ENCODE data around the gene CELSR1. TPM values are rescaled to one million over a fixed set of nuclear protein-coding genes. Genes with fewer than 3 reads are reported as not detected.
"Not testable (repeated sequence)": the region's sequence is repeated elsewhere in the genome, so short reads cannot be mapped to it uniquely, and the experiment has no call there.

Gene CELSR1
- total and polyA plus RNA-seq, 5 experiments from 2014 or later: 0.19 to 1.2 (median 0.66) TPM

DNA sequence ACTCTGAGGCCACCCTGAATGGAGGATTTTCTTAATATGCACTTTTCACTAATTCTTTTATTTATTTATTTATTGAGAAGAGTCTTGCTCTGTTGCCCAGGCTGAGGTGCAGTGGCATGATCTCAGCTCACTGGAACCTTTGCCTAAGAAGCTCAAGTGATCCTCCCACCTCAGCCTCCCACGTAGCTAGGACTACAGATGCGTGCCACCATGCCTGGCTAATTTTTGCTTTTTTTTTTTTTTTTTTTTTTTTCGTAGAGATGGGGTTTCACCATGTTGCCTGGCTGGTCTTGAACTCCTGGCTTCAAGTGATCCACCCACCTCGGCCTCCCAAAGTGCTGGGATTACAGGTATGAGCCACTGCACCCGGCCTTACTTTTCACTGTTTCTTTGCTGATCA lies 140.4 kb downstream of the CELSR1 start:
- H3K27me3 Mint-ChIP-seq, POLR2A ChIA-PET, H3K9me3 Mint-ChIP-seq, H3K4me3 Mint-ChIP-seq, H3K27ac Mint-ChIP-seq, ATAC-seq, H3K36me3 Mint-ChIP-seq, DNase-seq: not testable (repeated sequence)
- peaks cover 4 to 14% (median 10%) of the 10 kb centered on the region in 4 donors for H3K4me1 Mint-ChIP-seq

DNA sequence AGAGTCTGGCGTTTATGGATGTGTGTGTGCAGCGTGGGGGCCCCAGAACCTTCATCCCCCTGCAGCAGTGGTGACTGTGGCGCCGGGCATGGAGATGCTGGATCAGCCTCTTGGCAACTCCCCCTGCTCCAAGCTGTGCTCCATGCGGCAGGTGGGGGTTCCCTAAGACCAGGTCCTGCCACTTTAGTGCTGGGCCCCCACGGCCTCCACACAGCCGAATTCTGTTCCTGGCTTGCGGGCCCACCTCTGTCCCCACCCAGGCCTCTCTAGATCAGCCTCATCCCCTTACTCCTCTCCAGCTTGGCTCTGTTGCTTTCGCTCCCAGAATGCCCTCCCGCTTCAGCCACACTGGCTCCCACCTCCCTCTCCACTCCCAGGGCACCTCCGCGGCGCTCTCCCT lies 142.3 kb downstream of the CELSR1 start:
- no peaks in the 10 kb centered on the region for H3K36me3 Mint-ChIP-seq
- no peaks in the 10 kb centered on the region for H3K9me3 Mint-ChIP-seq
- ATAC-seq (no peak), DNase-seq (no peak)
- POLR2A ChIA-PET: no interaction called here
- H3K4me1 Mint-ChIP-seq: peaks cover 4 to 14% (median 10%) of the 10 kb centered on the region in 4 donors
- H3K27ac Mint-ChIP-seq: no peak overlapping the region
- peaks cover 0 to 4% (median 0%) of the 10 kb centered on the region in 5 donors for H3K27me3 Mint-ChIP-seq
- no peak overlapping the region for H3K4me3 Mint-ChIP-seq

DNA sequence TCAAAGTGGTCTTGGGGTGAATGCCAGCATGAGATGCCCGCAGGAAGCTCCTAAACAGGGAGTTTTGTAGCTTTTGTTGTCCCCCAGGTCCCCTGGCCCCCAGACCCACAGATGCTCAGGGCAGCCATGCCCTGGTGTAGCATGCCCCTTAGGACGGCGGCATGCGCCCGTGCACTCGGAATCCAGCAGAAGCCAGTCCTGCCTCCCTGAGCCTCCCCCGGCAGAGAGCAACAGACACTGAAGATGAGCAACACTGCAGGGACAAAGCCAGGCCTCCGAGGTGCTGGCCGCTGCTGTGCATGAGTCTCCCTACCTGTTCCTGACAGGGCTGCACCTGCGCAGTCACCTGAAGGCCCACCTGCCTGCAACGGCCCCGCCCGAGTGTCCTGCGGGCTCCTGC lies 142.8 kb downstream of the CELSR1 start:
- ATAC-seq: no peak

DNA sequence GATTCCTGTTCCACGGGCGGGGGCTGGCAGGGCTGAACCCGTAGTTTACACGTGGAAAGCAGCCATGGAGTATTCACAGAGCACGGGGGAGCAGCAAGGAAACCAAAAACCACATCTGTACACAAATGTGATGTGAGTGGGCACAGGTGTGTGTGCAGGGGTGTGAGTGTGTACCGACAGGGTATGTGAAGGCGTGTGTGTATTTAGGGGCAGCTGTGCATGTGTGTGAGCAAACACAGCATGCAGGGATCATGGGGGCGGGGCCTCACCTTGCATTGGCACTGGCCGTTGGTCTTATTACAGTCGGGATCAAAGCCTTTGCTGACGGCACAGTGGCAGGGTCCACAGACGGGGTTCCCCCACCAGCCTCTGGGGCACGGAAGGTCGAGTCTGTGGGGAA lies 143.5 kb downstream of the CELSR1 start:
- ATAC-seq (peak in 1 of 2 donors; percentile 73), DNase-seq (peak in 2 of 10 donors; percentile 12 to 21)
- H3K27ac Mint-ChIP-seq: peak overlapping the region in 1 of 10 donors; percentile 25
- H3K4me1 Mint-ChIP-seq: peaks cover 4 to 8% (median 6%) of the 10 kb centered on the region in 4 donors
- H3K4me3 Mint-ChIP-seq: peak overlapping the region in 8 of 10 donors; percentile 2 to 55 (median 23)
- peaks cover 0 to 4% (median 0%) of the 10 kb centered on the region in 5 donors for H3K27me3 Mint-ChIP-seq
- no peaks in the 10 kb centered on the region for H3K9me3 Mint-ChIP-seq
- H3K36me3 Mint-ChIP-seq: no peaks in the 10 kb centered on the region
- POLR2A ChIA-PET: no interaction called here

More for the DNA sequence above, 142.8 kb downstream of the CELSR1 start:
- peaks cover 4 to 14% (median 10%) of the 10 kb centered on the region in 4 donors for H3K4me1 Mint-ChIP-seq
- POLR2A ChIA-PET: no interaction called here
- H3K4me3 Mint-ChIP-seq: no peak overlapping the region
- H3K36me3 Mint-ChIP-seq: no peaks in the 10 kb centered on the region
- DNase-seq: no peak
- H3K27ac Mint-ChIP-seq: no peak overlapping the region
- H3K9me3 Mint-ChIP-seq: no peaks in the 10 kb centered on the region
- peaks cover 0 to 4% (median 0%) of the 10 kb centered on the region in 5 donors for H3K27me3 Mint-ChIP-seq

DNA sequence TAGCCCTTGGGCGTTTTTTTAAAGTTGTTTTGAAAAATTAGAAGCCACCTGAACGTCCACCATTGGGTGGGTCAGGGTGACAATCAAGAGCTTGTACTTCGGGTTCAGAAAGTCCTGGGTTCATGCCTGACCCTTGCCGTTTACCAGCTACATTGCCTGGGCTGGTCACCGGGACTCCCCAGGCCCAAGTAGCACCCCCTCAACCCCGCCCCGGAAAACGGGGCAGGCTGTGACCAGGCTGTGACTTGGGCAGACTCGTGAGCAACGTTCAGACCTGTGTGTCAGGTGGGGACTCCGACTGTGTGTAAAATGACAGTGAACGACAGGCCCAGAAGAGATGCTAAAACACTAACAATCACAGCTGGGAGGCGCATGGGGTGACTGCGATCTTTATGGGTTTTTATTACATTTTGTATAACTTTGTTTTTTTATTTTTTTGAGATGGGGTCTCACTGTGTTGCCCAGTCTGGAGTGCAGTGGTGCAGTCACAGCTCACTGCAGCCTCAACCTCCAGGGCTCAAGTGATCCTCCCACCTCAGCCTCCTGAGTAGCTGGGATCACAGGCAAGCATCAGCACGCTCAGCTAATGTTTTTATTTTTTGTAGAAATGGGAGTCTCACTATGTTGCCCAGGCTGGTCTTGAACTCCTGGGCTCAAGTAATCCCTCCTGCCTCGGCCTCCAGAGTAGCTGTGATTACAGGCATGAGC lies 145.1 kb downstream of the CELSR1 start:
- DNase-seq: peak in 1 of 10 donors; percentile 57
- H3K4me3 Mint-ChIP-seq: no peak overlapping the region
- H3K36me3 Mint-ChIP-seq: no peaks in the 10 kb centered on the region
- POLR2A ChIA-PET: no interaction called here
- H3K4me1 Mint-ChIP-seq: peaks cover 4 to 8% (median 6%) of the 10 kb centered on the region in 4 donors
- no peaks in the 10 kb centered on the region for H3K9me3 Mint-ChIP-seq
- no peak for ATAC-seq
- H3K27me3 Mint-ChIP-seq: peaks cover 0 to 4% (median 0%) of the 10 kb centered on the region in 5 donors
- H3K27ac Mint-ChIP-seq: no peak overlapping the region

DNA sequence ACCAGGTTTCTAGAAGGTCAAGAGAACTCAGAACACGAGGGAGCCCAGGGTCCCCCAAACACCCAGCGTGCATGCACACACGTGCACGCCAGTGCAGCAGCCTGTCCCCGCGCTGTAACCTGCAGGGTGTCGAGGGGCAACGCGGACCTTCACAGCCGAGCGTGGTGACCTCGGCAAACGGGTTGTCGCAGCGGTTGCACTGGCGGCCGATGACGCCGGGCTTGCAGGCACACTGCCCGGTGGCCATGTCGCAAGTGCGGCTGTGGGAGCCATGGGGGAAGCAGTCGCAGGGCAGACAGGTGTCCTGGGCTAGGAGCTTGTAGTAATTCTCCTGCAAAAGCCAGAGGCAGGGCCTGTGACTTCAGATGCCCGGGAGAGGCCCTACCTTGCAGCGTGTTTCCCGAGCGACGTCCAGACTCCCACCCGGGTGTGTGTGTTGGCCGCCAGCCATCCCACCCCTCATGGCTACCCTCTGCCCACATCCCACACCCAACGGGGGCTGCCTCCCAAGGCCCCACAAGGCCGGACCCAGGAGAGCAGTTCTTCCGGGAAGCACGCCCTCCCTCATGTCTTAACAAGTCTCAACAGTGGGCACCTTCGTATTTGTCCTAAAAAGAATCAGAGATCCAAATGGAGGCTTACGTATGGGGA lies 145.8 kb downstream of the CELSR1 start:
- no peaks in the 10 kb centered on the region for H3K9me3 Mint-ChIP-seq
- DNase-seq (peak in 1 of 10 donors; percentile 53), ATAC-seq (no peak)
- peaks cover 4 to 8% (median 6%) of the 10 kb centered on the region in 4 donors for H3K4me1 Mint-ChIP-seq
- H3K27ac Mint-ChIP-seq: no peak overlapping the region
- H3K27me3 Mint-ChIP-seq: peaks cover 0 to 4% (median 0%) of the 10 kb centered on the region in 5 donors
- H3K4me3 Mint-ChIP-seq: no peak overlapping the region
- POLR2A ChIA-PET: no interaction called here
- no peaks in the 10 kb centered on the region for H3K36me3 Mint-ChIP-seq

DNA sequence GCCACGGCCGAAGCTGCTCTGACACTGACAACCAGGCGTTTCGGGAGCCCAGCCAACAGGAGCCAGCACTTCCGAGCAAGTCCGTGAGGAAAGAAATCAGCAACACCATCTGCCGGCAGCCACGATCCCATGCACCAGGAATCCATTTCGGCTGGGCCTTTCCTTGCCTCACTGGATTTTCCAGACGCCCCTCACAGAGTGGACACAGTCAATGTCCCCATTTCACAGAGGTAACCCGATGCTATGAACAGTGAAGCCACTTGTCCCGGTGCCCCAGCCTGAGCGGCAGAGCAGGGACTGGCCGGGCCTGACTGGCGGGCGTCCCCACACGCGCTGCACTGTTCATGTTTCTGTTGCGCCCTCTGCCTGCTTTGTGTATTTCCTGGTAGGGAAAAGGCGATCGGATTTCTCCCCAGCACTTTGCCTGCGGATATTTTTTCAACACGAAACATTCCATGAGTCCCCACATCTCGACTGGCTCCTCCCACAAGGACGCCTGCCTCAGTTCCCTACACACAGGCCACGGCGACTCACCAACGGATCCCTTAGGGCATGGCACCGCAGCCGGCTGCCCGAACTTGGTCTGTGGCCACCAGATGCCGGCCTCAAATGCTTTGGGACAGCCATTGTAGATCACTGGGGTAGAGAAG lies 146.6 kb downstream of the CELSR1 start:
- DNase-seq (no peak), ATAC-seq (no peak)
- POLR2A ChIA-PET: no interaction called here
- Mint-ChIP-seq H3K36me3 (no peaks in the 10 kb centered on the region), H3K4me3 (no peak overlapping the region), H3K9me3 (no peaks in the 10 kb centered on the region), H3K27me3 (peaks cover 0 to 4% (median 0%) of the 10 kb centered on the region in 5 donors), H3K4me1 (peaks cover 4 to 8% (median 6%) of the 10 kb centered on the region in 4 donors), H3K27ac (no peak overlapping the region)

DNA sequence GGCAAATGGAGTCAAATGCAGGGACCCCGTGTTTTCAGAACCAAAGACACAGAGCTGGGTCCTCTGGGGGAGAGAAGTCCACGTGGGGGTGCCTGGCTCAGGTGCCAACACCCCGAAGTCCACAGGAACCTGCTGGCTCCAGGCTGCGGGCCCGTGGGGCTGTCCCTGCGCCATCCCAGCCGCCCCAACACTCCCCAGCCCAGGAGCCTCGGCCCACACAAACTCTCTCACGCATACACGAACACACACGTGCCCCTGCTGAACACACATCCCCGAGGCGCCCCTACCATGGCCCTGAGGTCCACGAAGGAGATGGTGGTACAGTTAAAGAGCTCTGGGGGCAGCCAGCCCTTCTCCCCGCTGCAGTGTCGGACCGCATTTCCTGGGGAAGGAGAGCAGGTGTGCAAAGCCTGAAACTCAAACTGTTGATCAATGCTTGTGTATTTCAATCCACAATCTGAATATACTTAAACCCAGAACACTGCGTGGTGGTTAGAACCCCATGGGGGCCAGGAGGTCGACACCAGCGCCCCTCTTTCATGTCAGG lies 147.2 kb downstream of the CELSR1 start:
- Mint-ChIP-seq H3K27me3 (peaks cover 0 to 2% (median 0%) of the 10 kb centered on the region in 5 donors), H3K9me3 (no peaks in the 10 kb centered on the region), H3K36me3 (no peaks in the 10 kb centered on the region), H3K4me3 (no peak overlapping the region), H3K27ac (no peak overlapping the region), H3K4me1 (peaks cover 4 to 8% (median 6%) of the 10 kb centered on the region in 4 donors)
- POLR2A ChIA-PET: no interaction called here
- ATAC-seq (no peak), DNase-seq (peak in 1 of 10 donors; percentile 35)

DNA sequence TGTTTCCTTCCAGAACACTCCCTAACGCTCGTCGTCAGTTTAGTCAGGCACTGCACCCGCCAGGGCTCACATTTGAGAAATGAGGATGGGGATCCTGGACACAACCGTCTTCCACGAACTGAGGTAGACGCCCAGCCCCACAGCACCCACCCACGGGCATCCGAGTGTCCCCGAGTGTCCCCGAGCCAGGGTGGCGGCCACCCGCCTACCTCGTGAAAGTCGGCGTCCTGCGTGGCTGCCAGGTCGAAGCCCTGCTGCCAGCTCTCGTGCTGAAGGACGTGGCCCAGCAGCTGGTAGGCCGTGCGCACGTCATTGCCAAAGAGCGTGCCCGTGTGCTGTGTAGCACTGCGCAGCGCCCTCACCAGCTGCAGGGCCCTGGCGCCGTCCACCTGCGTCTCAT lies 148.3 kb downstream of the CELSR1 start:
- Mint-ChIP-seq H3K9me3 (no peaks in the 10 kb centered on the region), H3K27me3 (peaks cover 0 to 2% (median 0%) of the 10 kb centered on the region in 5 donors), H3K4me3 (no peak overlapping the region), H3K27ac (no peak overlapping the region), H3K36me3 (no peaks in the 10 kb centered on the region), H3K4me1 (peaks cover 4 to 7% (median 5%) of the 10 kb centered on the region in 4 donors)
- ATAC-seq (no peak), DNase-seq (no peak)
- POLR2A ChIA-PET: no interaction called here

DNA sequence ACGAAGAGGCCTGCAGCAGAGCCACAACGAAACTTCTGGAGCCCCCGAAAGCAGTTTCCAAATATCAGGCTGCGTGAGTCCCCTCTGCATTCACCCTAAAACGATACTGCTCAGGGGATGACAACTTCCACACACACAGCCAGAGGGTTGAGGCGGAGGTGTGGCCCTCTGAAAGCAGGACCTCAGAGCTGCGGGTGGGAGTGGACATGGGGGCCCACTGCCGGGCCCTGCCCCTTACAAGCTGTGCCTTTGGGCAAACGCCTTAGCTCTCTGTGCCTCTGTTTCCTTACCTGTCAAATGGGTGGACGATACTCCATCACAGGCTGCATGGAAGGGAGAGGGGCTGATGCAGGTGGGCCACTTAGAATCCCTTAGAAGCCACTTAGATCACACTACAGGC lies 148.8 kb downstream of the CELSR1 start:
- Mint-ChIP-seq H3K27me3 (peaks cover 0 to under 1% (median 0%) of the 10 kb centered on the region in 5 donors), H3K9me3 (no peaks in the 10 kb centered on the region), H3K4me3 (no peak overlapping the region), H3K4me1 (peaks cover under 1 to 2% (median under 1%) of the 10 kb centered on the region in 4 donors), H3K36me3 (no peaks in the 10 kb centered on the region), H3K27ac (no peak overlapping the region)
- no peak for DNase-seq
- POLR2A ChIA-PET: no interaction called here
- ATAC-seq: no peak

DNA sequence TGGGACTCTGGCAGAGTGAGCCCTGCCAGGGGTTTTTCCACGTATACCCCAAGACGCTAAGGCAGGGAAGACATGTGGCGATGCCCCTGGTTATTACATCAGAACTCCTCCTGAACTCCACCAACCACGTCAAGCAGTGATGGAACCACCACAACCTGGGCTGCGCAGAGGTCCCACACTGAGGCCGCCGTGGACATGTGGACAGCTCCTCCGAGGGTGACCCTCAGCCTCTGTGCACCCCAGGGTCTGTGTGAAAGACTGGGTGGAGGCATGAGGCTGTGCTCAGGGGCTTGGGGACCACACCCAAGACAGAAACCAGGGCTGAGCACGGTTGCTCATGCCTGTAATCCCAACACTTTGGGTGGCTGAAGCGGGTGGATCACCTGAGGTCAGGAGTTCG lies 149.7 kb downstream of the CELSR1 start:
- H3K4me1 Mint-ChIP-seq: no peaks in the 10 kb centered on the region
- no peaks in the 10 kb centered on the region for H3K27me3 Mint-ChIP-seq
- ATAC-seq (no peak), DNase-seq (no peak)
- no peaks in the 10 kb centered on the region for H3K9me3 Mint-ChIP-seq
- POLR2A ChIA-PET: no interaction called here
- no peak overlapping the region for H3K27ac Mint-ChIP-seq
- H3K4me3 Mint-ChIP-seq: no peak overlapping the region
- no peaks in the 10 kb centered on the region for H3K36me3 Mint-ChIP-seq

DNA sequence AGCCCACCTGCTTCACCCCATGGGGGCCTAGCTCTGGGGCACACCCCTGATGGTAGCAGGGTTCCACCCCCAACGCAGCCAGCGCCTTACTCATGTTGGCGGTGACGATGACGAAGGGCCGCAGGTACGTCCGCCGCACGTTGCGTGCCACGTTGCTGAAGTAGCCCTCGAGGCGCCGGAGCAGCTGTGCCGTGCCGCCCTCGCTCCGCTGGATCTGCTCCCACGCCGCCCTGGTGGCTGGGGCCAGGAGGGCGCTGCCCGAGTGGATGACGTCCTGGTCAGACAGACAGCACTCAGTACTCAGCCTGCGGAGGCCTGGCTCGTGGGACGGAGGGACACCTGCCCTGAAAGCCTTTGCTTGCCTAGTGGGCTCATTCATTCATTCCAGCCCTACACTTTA lies 151.1 kb downstream of the CELSR1 start:
- no peaks in the 10 kb centered on the region for H3K9me3 Mint-ChIP-seq
- no peak for ATAC-seq
- H3K4me3 Mint-ChIP-seq: no peak overlapping the region
- no peaks in the 10 kb centered on the region for H3K4me1 Mint-ChIP-seq
- DNase-seq: no peak
- H3K27me3 Mint-ChIP-seq: no peaks in the 10 kb centered on the region
- H3K36me3 Mint-ChIP-seq: no peaks in the 10 kb centered on the region
- H3K27ac Mint-ChIP-seq: no peak overlapping the region
- POLR2A ChIA-PET: no interaction called here

DNA sequence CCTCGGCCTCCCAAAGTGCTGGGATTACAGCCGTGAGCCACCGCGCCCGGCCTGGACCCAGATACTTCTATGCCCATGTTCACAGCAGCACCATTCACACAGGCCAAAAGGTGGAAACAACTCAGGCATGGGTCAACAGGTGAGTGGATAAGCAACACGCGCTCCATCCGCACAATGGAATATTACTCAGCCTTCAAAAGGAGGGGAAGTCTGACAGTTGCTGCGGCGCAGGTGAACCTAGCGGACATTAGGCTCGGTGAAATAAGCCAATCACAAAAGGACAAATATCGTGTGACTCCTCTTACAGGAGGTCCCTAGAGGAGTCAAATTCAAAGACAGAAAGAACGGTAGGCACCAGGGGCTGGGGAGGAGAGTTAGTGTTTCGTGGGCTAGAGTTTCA lies 154.9 kb downstream of the CELSR1 start:
- no peak overlapping the region for H3K27ac Mint-ChIP-seq
- H3K4me3 Mint-ChIP-seq: no peak overlapping the region
- H3K36me3 Mint-ChIP-seq: no peaks in the 10 kb centered on the region
- ATAC-seq (no peak), DNase-seq (no peak)
- H3K9me3 Mint-ChIP-seq: peaks cover 0 to 7% (median 0%) of the 10 kb centered on the region in 9 donors
- H3K27me3 Mint-ChIP-seq: no peaks in the 10 kb centered on the region
- no peaks in the 10 kb centered on the region for H3K4me1 Mint-ChIP-seq
- POLR2A ChIA-PET: no interaction called here

Data from naive thymus-derived CD8-positive, alpha-beta T cell (primary cell).